Measurements from ENCODE around the gene ADH1C. TPM values are rescaled to one million over a fixed set of nuclear protein-coding genes. Genes with fewer than 3 reads are reported as not detected.

ADH1C gene
- polyA plus RNA-seq, 10 donors = 4.1 to 8.3 (median 6.2) TPM

DNA sequence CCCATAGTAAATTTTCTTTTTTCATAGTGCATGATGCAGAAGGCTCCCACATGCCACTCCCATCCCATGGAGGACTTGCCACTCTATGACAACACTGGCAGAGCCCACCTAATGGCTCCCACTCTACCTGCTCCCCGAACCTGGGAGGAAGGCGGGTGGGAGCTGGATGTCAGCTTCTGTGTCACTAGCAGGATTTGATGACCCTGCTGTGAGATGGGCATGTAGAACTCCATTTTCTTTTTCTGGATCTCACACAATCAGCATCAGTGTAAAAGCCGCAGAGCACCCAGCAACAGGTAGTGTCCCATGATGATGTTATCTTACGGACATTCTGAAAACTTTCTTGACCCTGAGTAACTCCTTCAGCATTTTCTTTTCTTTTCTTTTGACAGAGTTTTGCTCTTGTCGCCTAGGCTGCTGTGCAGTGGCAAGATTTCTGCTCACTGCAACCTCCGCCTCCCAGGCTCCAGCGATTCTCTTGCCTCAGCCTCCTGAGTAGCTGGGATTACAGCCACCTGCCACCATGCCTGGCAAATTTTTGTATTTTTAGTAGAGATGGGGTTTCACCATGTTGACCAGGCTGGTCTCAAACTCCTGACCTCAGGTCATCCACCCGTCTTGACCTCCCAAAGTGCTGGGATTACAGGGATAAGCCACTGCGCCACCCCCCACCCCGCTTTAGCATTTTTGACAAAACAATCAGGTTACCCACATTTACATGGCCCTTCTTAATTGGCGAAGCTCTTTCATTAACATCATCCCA is 46.7 kb downstream of the ADH1C start:
- DNase-seq = no peak

GRCh38 chr4:99301376-99302164 is 51.0 kb downstream of the ADH1C start:
- no peak for DNase-seq

DNA sequence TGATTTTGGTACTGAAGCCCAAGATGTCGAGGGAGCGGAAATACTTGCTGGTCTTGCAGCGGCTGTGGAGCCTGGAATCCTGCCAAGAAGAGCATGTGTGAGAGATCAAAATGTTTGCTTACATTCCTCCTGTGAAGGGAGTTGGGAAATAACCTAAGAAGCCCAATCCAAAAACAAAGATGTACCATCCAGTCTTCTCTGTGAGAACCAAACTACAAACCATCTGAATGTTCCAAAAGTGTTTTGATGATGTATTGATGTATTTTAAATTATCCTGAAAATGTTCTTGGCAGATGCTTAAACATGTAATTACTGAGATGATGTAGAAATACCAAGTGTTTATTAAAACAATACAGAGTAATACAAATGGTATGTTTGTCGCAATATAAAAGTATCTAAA is 51.6 kb downstream of the ADH1C start:
- DNase-seq = peak; percentile 87 to 94 (median 88)

DNA sequence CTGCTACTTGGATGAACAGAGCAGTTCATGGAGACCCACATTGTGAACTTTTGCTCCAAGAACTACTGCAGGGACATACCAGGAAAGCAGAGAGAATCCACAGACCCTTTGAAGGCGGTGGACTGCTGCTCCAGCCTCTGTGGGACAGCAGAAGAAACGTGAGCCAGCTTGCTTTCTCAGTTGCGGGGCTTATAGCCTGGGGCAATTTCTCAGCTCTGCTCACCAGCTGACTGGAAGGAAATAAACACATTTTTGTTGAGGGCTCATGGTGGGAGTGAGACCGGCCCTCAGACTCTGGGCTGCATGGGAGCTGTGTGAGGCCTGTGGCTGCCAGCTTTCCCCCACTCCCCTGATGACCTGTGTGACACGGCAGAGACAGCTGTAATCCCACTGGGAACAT is 59.2 kb downstream of the ADH1C start:
- no peak for DNase-seq

DNA sequence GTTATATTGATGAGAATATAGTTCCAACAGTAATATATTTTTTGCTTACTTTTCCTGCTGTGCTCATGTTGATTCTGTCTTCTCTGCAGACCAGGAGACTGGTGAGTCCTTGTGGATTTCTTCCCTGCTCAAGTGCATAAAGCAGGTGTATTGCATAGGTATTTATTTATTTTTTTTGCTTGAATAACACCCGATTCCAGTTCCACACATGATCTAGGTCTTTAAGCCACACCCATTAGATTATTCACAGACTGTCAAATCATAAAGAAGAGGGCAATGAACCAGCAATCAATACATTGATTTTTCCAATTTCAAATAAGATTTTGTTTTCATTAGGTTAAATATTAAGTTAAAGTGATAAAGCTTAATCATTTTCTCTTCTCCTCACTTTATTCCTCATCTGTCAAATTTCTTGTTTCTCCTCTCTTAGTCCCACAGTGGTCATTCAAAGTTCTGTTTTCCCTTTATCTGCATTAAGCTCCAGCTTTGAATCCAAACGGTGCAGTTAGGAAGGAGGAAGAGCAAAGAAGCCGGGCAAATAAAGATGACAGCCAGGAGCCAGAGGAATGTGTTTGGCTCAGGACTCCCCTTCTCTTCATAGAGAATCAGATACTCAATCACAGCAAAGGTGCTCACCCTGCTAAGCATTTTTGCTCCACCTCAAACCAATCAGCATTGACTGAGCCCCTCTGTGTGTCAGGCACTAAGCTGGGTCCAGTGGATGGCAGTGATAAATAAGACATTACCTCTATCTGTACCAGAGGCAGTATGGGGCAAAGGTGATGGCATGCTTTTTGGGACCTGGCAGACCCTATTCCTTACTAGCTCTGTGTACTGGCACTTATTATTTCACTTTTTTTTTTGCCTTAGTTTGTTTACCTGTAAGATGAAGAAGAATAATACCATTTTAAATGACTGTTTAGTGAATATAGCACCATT is 61.4 kb downstream of the ADH1C start, which contains the start of gene ADH1A:
Gene ADH1A, minus strand, starts transcription at position 138 of the 939 bp plus-strand sequence. Its CDS starts 71 bp downstream, at position 67.
- no peak for DNase-seq

Other genes with a start within 250 kb of the ADH1C start
- gene ADH4, start 208.4 kb downstream of the ADH1C start, polyA plus RNA-seq (ENCODE audit: insufficient read length in 10 of 10) = under 1 TPM in 2 of 10 donors, not detected in 8; 0.14 to 0.29 TPM
- gene ADH6, start 133.5 kb downstream of the ADH1C start, polyA plus RNA-seq (ENCODE audit: insufficient read length in 10 of 10) = 1 to 10 TPM in 5 of 10 donors, under 1 TPM in 5; 0.27 to 2.9 (median 1.1) TPM
- 1 to 10 TPM in 2 of 10 donors, under 1 TPM in 8; 0.49 to 1.5 (median 0.77) TPM for gene ADH1A, start 61.8 kb downstream of the ADH1C start, polyA plus RNA-seq (ENCODE audit: insufficient read length in 10 of 10)
- 10 to 100 TPM in 7 of 10 donors, 1 to 10 TPM in 3; 8.3 to 39.5 (median 14.7) TPM for gene ADH1B, start 31.3 kb downstream of the ADH1C start, polyA plus RNA-seq (ENCODE audit: insufficient read length in 10 of 10)
- under 1 TPM in 2 of 10 donors, not detected in 8; 0.05 to 0.19 TPM for gene ADH7, start 82.6 kb upstream of the ADH1C start, polyA plus RNA-seq (ENCODE audit: insufficient read length in 10 of 10)
- gene C4orf17, start 158.3 kb upstream of the ADH1C start, polyA plus RNA-seq (ENCODE audit: insufficient read length in 10 of 10) = under 1 TPM in 6 of 10 donors, not detected in 4; 0.07 to 0.21 (median 0.15) TPM
- gene TRMT10A, start 211.3 kb upstream of the ADH1C start, polyA plus RNA-seq (ENCODE audit: insufficient read length in 10 of 10) = 10 to 100 TPM in 5 of 10 donors, 1 to 10 TPM in 5; 7.5 to 13.1 (median 9.7) TPM
- 1 to 10 TPM in 5 of 10 donors, under 1 TPM in 5; 0.58 to 2.3 (median 1.0) TPM for gene MTTP, start 222.1 kb upstream of the ADH1C start, polyA plus RNA-seq (ENCODE audit: insufficient read length in 10 of 10)

All from muscle of back (tissue), 11 donors.